Fibroblast of peridontal ligament (primary cell): Measurements from ENCODE around the gene GSTK1.
A peak's percentile ranks its signal among the peaks of the same experiment; 100 is the strongest.

ENCODE experiments used
- DNase-seq: peaks from one replicate; pipeline ENCODE4 v3.0.0-alpha.2; 2010; ENCODE audit errors: extremely low read depth

Gene GSTK1

GRCh38 chr7:143296686-143297085, 33.4 kb downstream of the GSTK1 start:
- no peak for DNase-seq

GRCh38 chr7:143299346-143299745, 36.1 kb downstream of the GSTK1 start:
- no peak for DNase-seq

- no peak for DNase-seq
Observed at GRCh38 chr7:143299840-143300239, 36.6 kb downstream of the GSTK1 start.

GRCh38 chr7:143300959-143301935, 38.0 kb downstream of the GSTK1 start:
- no peak for DNase-seq

GRCh38 chr7:143303733-143304132, 40.5 kb downstream of the GSTK1 start:
- no peak for DNase-seq

- no peak for DNase-seq
Observed at GRCh38 chr7:143304938-143305337, 41.7 kb downstream of the GSTK1 start.

- peak; percentile 46 for DNase-seq
Observed at GRCh38 chr7:143305423-143306070, 42.3 kb downstream of the GSTK1 start.

GRCh38 chr7:143308632-143309031, 45.4 kb downstream of the GSTK1 start:
- no peak for DNase-seq

GRCh38 chr7:143314127-143314526, 50.9 kb downstream of the GSTK1 start:
- DNase-seq = no peak

- DNase-seq = no peak
Observed at GRCh38 chr7:143315776-143316175, 52.5 kb downstream of the GSTK1 start, which contains the start of gene CLCN1. Gene CLCN1 (plus strand): TSS chr7:143316111. CDS start chr7:143316213, 102 bp downstream.

- DNase-seq = no peak
Observed at GRCh38 chr7:143316492-143316891, 53.3 kb downstream of the GSTK1 start.

- peak; percentile 92 for DNase-seq
Observed at GRCh38 chr7:143318661-143319060, 55.4 kb downstream of the GSTK1 start.
